ENCODE results near the gene SERPINA12. TPM values are rescaled to one million over a fixed set of nuclear protein-coding genes. Genes with fewer than 3 reads are reported as not detected.
"Not testable (repeated sequence)": the region's sequence is repeated elsewhere in the genome, so short reads cannot be mapped to it uniquely, and the experiment has no call there.

The SERPINA12 gene
- polyA plus RNA-seq, 3 donors from 2014 or later = not detected

- H3K36me3 Mint-ChIP-seq = no peaks in the 10 kb centered on the region
- no peak overlapping the region for H3K4me3 Mint-ChIP-seq
- no peak for DNase-seq
- H3K27me3 Mint-ChIP-seq (ENCODE audit: low read depth in 3 of 3) = peaks cover 0 to under 1% (median 0%) of the 10 kb centered on the region in 3 donors
- no peak overlapping the region for H3K27ac Mint-ChIP-seq
- H3K9me3 Mint-ChIP-seq = peaks cover 0 to 2% (median 0%) of the 10 kb centered on the region in 6 donors
- no peaks in the 10 kb centered on the region for H3K4me1 Mint-ChIP-seq
Measured at GRCh38 chr14:94494085-94494484, 15.2 kb downstream of the SERPINA12 start.

GRCh38 chr14:94491511-94491910 lies 17.8 kb downstream of the SERPINA12 start:
- Mint-ChIP-seq H3K4me1 (no peaks in the 10 kb centered on the region), H3K27me3 (ENCODE audit: low read depth in 3 of 3) (peaks cover 2 to 3% (median 3%) of the 10 kb centered on the region in 3 donors), H3K27ac (no peak overlapping the region), H3K36me3 (no peaks in the 10 kb centered on the region), H3K9me3 (peaks cover 0 to 2% (median 0%) of the 10 kb centered on the region in 6 donors), H3K4me3 (no peak overlapping the region)
- no peak for DNase-seq

- no peaks in the 10 kb centered on the region for H3K36me3 Mint-ChIP-seq
- no peaks in the 10 kb centered on the region for H3K4me1 Mint-ChIP-seq
- no peak overlapping the region for H3K4me3 Mint-ChIP-seq
- peak overlapping the region in 1 of 6 donors; percentile 56 for H3K27ac Mint-ChIP-seq
- H3K27me3 Mint-ChIP-seq (ENCODE audit: low read depth in 3 of 3) = peaks cover 2 to 9% (median 5%) of the 10 kb centered on the region in 3 donors
- no peak for DNase-seq
- H3K9me3 Mint-ChIP-seq = peaks cover 0 to 2% (median 0%) of the 10 kb centered on the region in 6 donors
Measured at GRCh38 chr14:94489336-94489735, 19.9 kb downstream of the SERPINA12 start.

GRCh38 chr14:94486883-94487282 lies 22.4 kb downstream of the SERPINA12 start:
- Mint-ChIP-seq H3K4me3 (no peak overlapping the region), H3K27me3 (ENCODE audit: low read depth in 3 of 3) (peaks cover 2 to 12% (median 5%) of the 10 kb centered on the region in 3 donors), H3K27ac (no peak overlapping the region), H3K9me3 (no peaks in the 10 kb centered on the region), H3K36me3 (no peaks in the 10 kb centered on the region), H3K4me1 (no peaks in the 10 kb centered on the region)
- no peak for DNase-seq

- Mint-ChIP-seq H3K4me3 (no peak overlapping the region), H3K27me3 (ENCODE audit: low read depth in 3 of 3) (peaks cover 2 to 12% (median 5%) of the 10 kb centered on the region in 3 donors), H3K4me1 (no peaks in the 10 kb centered on the region), H3K9me3 (no peaks in the 10 kb centered on the region), H3K36me3 (no peaks in the 10 kb centered on the region), H3K27ac (no peak overlapping the region)
- DNase-seq = peak in 2 of 3 donors; percentile 21 to 30
Measured at GRCh38 chr14:94485944-94486841, 23.1 kb downstream of the SERPINA12 start.

GRCh38 chr14:94484481-94484880 lies 24.8 kb downstream of the SERPINA12 start:
- DNase-seq = no peak
- Mint-ChIP-seq H3K4me1 (peaks cover 0 to 6% of the 10 kb centered on the region in 2 donors), H3K9me3 (peaks cover 0 to under 1% (median 0%) of the 10 kb centered on the region in 6 donors), H3K27me3 (ENCODE audit: low read depth in 3 of 3) (peaks cover 2 to 12% (median 5%) of the 10 kb centered on the region in 3 donors), H3K36me3 (no peaks in the 10 kb centered on the region), H3K27ac (no peak overlapping the region), H3K4me3 (no peak overlapping the region)

- peaks cover 0 to 13% (median 5%) of the 10 kb centered on the region in 3 donors for H3K27me3 Mint-ChIP-seq (ENCODE audit: low read depth in 3 of 3)
- H3K36me3 Mint-ChIP-seq = no peaks in the 10 kb centered on the region
- peaks cover 0 to 6% of the 10 kb centered on the region in 2 donors for H3K4me1 Mint-ChIP-seq
- no peak overlapping the region for H3K4me3 Mint-ChIP-seq
- H3K9me3 Mint-ChIP-seq = peaks cover 0 to 8% (median under 1%) of the 10 kb centered on the region in 6 donors
- no peak overlapping the region for H3K27ac Mint-ChIP-seq
- no peak for DNase-seq
Measured at GRCh38 chr14:94483729-94484275, 25.5 kb downstream of the SERPINA12 start.

GRCh38 chr14:94483071-94483451 lies 26.2 kb downstream of the SERPINA12 start:
- Mint-ChIP-seq H3K4me1 (peaks cover 0 to 6% of the 10 kb centered on the region in 2 donors), H3K27ac (no peak overlapping the region), H3K9me3 (peaks cover 0 to 15% (median 1%) of the 10 kb centered on the region in 6 donors), H3K4me3 (no peak overlapping the region), H3K36me3 (no peaks in the 10 kb centered on the region), H3K27me3 (ENCODE audit: low read depth in 3 of 3) (peaks cover 0 to 15% (median 5%) of the 10 kb centered on the region in 3 donors)
- no peak for DNase-seq

GRCh38 chr14:94482132-94483070 lies 26.9 kb downstream of the SERPINA12 start:
- not testable (repeated sequence) for DNase-seq, H3K27ac Mint-ChIP-seq, H3K4me1 Mint-ChIP-seq, H3K36me3 Mint-ChIP-seq, H3K4me3 Mint-ChIP-seq
- peaks cover 0 to 17% (median 2%) of the 10 kb centered on the region in 6 donors for H3K9me3 Mint-ChIP-seq
- H3K27me3 Mint-ChIP-seq (ENCODE audit: low read depth in 3 of 3) = peaks cover 3 to 15% (median 5%) of the 10 kb centered on the region in 3 donors

- Mint-ChIP-seq H3K27me3 (ENCODE audit: low read depth in 3 of 3) (peaks cover 2 to 12% (median 3%) of the 10 kb centered on the region in 3 donors), H3K9me3 (peaks cover 0 to 19% (median 4%) of the 10 kb centered on the region in 6 donors), H3K4me3 (no peak overlapping the region), H3K36me3 (no peaks in the 10 kb centered on the region), H3K27ac (no peak overlapping the region), H3K4me1 (peaks cover 0 to 6% of the 10 kb centered on the region in 2 donors)
- peak in 1 of 3 donors; percentile 15 for DNase-seq
Measured at GRCh38 chr14:94481468-94482131, 27.7 kb downstream of the SERPINA12 start.

- Mint-ChIP-seq H3K4me3 (no peak overlapping the region), H3K9me3 (peaks cover 0 to 19% (median 4%) of the 10 kb centered on the region in 6 donors), H3K27ac (no peak overlapping the region), H3K4me1 (peaks cover 0 to 6% of the 10 kb centered on the region in 2 donors), H3K27me3 (ENCODE audit: low read depth in 3 of 3) (peaks cover 2 to 6% (median 3%) of the 10 kb centered on the region in 3 donors), H3K36me3 (no peaks in the 10 kb centered on the region)
- no peak for DNase-seq
Measured at GRCh38 chr14:94480809-94481208, 28.5 kb downstream of the SERPINA12 start.

- H3K4me3 Mint-ChIP-seq = no peak overlapping the region
- H3K27ac Mint-ChIP-seq = no peak overlapping the region
Measured at GRCh38 chr14:94478420-94478819, 30.8 kb downstream of the SERPINA12 start.

GRCh38 chr14:94476023-94476422 lies 33.2 kb downstream of the SERPINA12 start, which contains the start of gene SERPINA9:
TSS of gene SERPINA9 (minus strand) at chr14:94476197. CDS start at chr14:94469840, 6,357 bp downstream.
- no peaks in the 10 kb centered on the region for H3K36me3 Mint-ChIP-seq
- no peak for DNase-seq
- no peak within 1 kb of the TSS for H3K4me3 Mint-ChIP-seq
- H3K27me3 Mint-ChIP-seq (ENCODE audit: low read depth in 3 of 3) = peaks cover 3 to 4% (median 3%) of the 10 kb centered on the region in 3 donors
- H3K27ac Mint-ChIP-seq = no peak within 1 kb of the TSS
- H3K9me3 Mint-ChIP-seq = peaks cover 0 to 19% (median 4%) of the 10 kb centered on the region in 6 donors
- peaks cover 0 to 4% of the 10 kb centered on the region in 2 donors for H3K4me1 Mint-ChIP-seq

More at GRCh38 chr14:94478420-94478819, 30.8 kb downstream of the SERPINA12 start:
- Mint-ChIP-seq H3K4me1 (peaks cover 0 to 6% of the 10 kb centered on the region in 2 donors), H3K27me3 (ENCODE audit: low read depth in 3 of 3) (peaks cover 0 to 3% (median 3%) of the 10 kb centered on the region in 3 donors), H3K36me3 (no peaks in the 10 kb centered on the region), H3K9me3 (peaks cover 0 to 19% (median 4%) of the 10 kb centered on the region in 6 donors)
- no peak for DNase-seq
